GM23338 (cell line): ENCODE measurements around the gene APOM. TPM values are rescaled to one million over a fixed set of nuclear protein-coding genes. Genes with fewer than 3 reads are reported as not detected.

Source experiments
- ATAC-seq: fragments of 200-7000 bp; cut with Tn5 transposase; 3 replicates; pipeline ENCODE4 v1.9.1; 2020
- DNase-seq: peaks from one replicate; pipeline ENCODE4 v3.0.0-alpha.2; 2015; ENCODE audit warnings: low spot score
- H2AFZ ChIP-seq: fragments of 200-600 bp; sonication (generic); 2 replicates; pipeline ENCODE4 v1.8.0; 2016; ENCODE audit warnings: antibody characterized with exemption, mild to moderate bottlenecking, moderate library complexity
- H3F3A ChIP-seq: fragments of 200-600 bp; sonication (generic); replicated peaks from 2 replicates; pipeline ENCODE4 v1.8.0; 2017; ENCODE audit warnings: antibody characterized with exemption, mixed run types, low read depth
- H3K27ac ChIP-seq: fragments of 200-600 bp; sonication (generic); 2 replicates; pipeline ENCODE4 v1.6.1; 2016; ENCODE audit warnings: low read depth
- H3K27me3 ChIP-seq: fragments of 200-600 bp; sonication (generic); 2 replicates; pipeline ENCODE4 v1.8.0; 2016; ENCODE audit warnings: mild to moderate bottlenecking, mixed run types, moderate library complexity; ENCODE audit not compliant: insufficient read depth
- H3K36me3 ChIP-seq: fragments of 200-600 bp; sonication (generic); 2 replicates; pipeline ENCODE4 v1.8.0; 2016; ENCODE audit warnings: mild to moderate bottlenecking; ENCODE audit not compliant: insufficient read depth
- H3K4me1 ChIP-seq: fragments of 200-600 bp; sonication (generic); 2 replicates; pipeline ENCODE4 v1.8.0; 2016; ENCODE audit warnings: mild to moderate bottlenecking, moderate library complexity; ENCODE audit not compliant: insufficient read depth
- H3K4me2 ChIP-seq: fragments of 200-600 bp; sonication (generic); 2 replicates; pipeline ENCODE4 v1.7.1; 2017; ENCODE audit warnings: mixed run types
- H3K4me3 ChIP-seq: fragments of 200-600 bp; sonication (generic); 2 replicates; pipeline ENCODE4 v1.6.1; 2016; ENCODE audit warnings: mixed run types
- H3K79me2 ChIP-seq: fragments of 200-600 bp; sonication (generic); replicated peaks from 2 replicates; pipeline ENCODE4 v1.8.0; 2017; ENCODE audit warnings: mild to moderate bottlenecking; ENCODE audit not compliant: insufficient read depth
- H3K9me2 ChIP-seq: fragments of 200-600 bp; sonication (generic); 2 replicates; pipeline ENCODE4 v1.8.0; 2017; ENCODE audit not compliant: insufficient read depth
- H4K20me1 ChIP-seq: fragments of 200-600 bp; sonication (generic); replicated peaks from 2 replicates; pipeline ENCODE4 v1.8.0; 2017; ENCODE audit warnings: mild to moderate bottlenecking; ENCODE audit not compliant: insufficient read depth
- H3K27ac Mint-ChIP-seq: 2 replicates; pipeline ENCODE4 v1.8.0; 2020; ENCODE audit warnings: inconsistent platforms, mild to moderate bottlenecking, moderate library complexity, mixed read lengths
- H3K27me3 Mint-ChIP-seq: 3 replicates; pipeline ENCODE4 v1.8.0; 2022; ENCODE audit warnings: low read depth, mild to moderate bottlenecking, moderate library complexity, mixed read lengths, inconsistent platforms; ENCODE audit not compliant: insufficient read depth, poor library complexity
- H3K36me3 Mint-ChIP-seq: 3 replicates; pipeline ENCODE4 v1.8.0; 2021; ENCODE audit warnings: low read depth, mild to moderate bottlenecking, inconsistent platforms, moderate library complexity, mixed read lengths
- H3K4me1 Mint-ChIP-seq: 3 replicates; pipeline ENCODE4 v1.8.0; 2020; ENCODE audit warnings: mild to moderate bottlenecking, inconsistent platforms, mixed read lengths
- H3K4me3 Mint-ChIP-seq: 3 replicates; pipeline ENCODE4 v1.8.0; 2021; ENCODE audit warnings: moderate library complexity, mild to moderate bottlenecking, inconsistent platforms, mixed read lengths
- H3K9me3 Mint-ChIP-seq: 3 replicates; pipeline ENCODE4 v1.8.0; 2020; ENCODE audit warnings: moderate library complexity, mild to moderate bottlenecking, inconsistent platforms, mixed read lengths
- CREB1 ChIP-seq: fragments of 250-450 bp; sonication (Bioruptor Pico); IDR thresholded peaks from 2 replicates; pipeline ENCODE4 v1.5.0; 2020; ENCODE audit warnings: low read depth, mild to moderate bottlenecking, moderate library complexity
- CTCF ChIP-seq, 2 experiments: fragments of 200-600 bp in 1 of 2; sonication (generic) in 1 of 2; conservative IDR thresholded peaks; 2 replicates each; pipeline versions ENCODE4 v1.5.1 to v1.6.1; 2016 to 2017; ENCODE audit warnings: antibody characterized with exemption in 2 of 2, low read depth in 2 of 2, mild to moderate bottlenecking in 2 of 2, moderate library complexity in 1 of 2
- EZH2 ChIP-seq: fragments of 200-600 bp; sonication (generic); IDR thresholded peaks from one replicate; pipeline ENCODE4 v1.8.0; 2017; ENCODE audit warnings: antibody characterized with exemption, mild to moderate bottlenecking, low read depth; ENCODE audit not compliant: unreplicated experiment
- EZH2phosphoT487 ChIP-seq: fragments of 200-600 bp; sonication (generic); IDR thresholded peaks from one replicate; pipeline ENCODE4 v1.8.1; 2018; ENCODE audit warnings: antibody characterized with exemption; ENCODE audit not compliant: unreplicated experiment
- POLR2AphosphoS5 ChIP-seq: IDR thresholded peaks from 2 replicates; pipeline ENCODE4 v1.6.1; 2016; ENCODE audit warnings: antibody characterized with exemption, low read depth
- ZNF114 ChIP-seq: fragments of 250-450 bp; sonication (Bioruptor Pico); IDR thresholded peaks from 2 replicates; pipeline ENCODE4 v1.5.0; 2020; ENCODE audit warnings: mild to moderate bottlenecking, moderate library complexity
- polyA plus RNA-seq: library from polyadenylated mRNA; unstranded; fragments of >200 nt; fragmentation: Nextera tagmentation; extraction: Ambion mirVana; gene quantifications from 2 replicates; pipeline ENCODE4 v1.2.1, GENCODE V29; 2016
- total RNA-seq: library from RNA; depleted of rRNA; stranded (reverse); fragments of >200 nt; shearing (Covaris generic); gene quantifications from 2 replicates; pipeline ENCODE4 v1.2.3, GENCODE V29; 2014
- TF ChIP-seq, protein P1 (sequence below): IDR thresholded peaks from 2 replicates; pipeline ENCODE4 v1.6.1; 2016; ENCODE audit warnings: antibody characterized with exemption
- TF ChIP-seq, protein P2 (sequence below): fragments of 250-450 bp; sonication (Bioruptor Pico); IDR thresholded peaks from 2 replicates; pipeline ENCODE4 v1.5.0; 2020; ENCODE audit warnings: mild to moderate bottlenecking, moderate library complexity

APOM gene
- total and polyA plus RNA-seq, 2 experiments from 2014 or later, result 1.2 to 10.7 TPM

DNA sequence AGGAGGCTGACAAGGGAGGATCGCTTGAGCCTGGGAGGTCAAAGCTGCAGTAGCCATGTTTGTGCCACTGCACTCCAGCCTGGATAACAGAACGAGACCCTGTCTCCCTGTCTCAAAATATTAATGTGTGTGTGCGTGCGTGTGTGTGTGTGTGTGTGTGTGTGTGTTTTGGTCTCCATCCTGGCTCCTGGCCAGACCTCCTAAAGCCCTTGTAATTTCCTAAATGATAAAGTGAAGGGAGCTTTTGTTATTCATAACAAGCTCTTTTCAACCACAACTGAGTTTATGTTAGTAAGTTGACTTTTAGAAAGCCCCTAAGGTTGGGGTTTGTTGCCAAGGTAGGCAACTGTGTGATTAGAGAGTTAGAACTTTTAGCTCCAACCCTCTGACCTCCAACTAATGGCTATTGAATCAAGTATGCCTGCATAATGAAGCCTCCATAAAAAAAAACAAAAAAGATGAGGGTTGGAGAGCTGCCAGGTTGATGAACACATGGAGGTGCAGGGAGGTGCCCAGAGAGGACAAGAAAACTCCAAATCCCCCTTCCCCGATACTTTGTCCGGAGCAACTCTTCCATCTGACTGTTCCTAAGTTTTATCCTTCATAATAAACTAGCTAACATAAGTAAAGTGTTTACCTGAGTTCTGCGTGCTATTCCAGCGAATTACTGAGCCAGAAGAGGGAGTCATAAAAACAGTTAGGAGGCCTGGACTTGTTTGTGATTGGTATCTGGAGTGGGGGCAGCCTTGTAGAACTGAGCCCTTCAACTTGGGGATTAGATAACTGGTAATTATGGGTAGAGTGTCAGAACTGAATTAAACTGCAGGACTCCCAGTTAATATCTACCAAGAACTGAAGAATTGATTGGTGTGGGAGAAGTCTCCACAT lies 45.9 kb upstream of the APOM start:
- no peak overlapping the region for H3K4me2 ChIP-seq
- no peaks in the 10 kb centered on the region for H3K36me3 ChIP-seq
- ATAC-seq, result no peak
- no peak overlapping the region for H3K27ac ChIP-seq
- no peaks in the 10 kb centered on the region for H3K27me3 ChIP-seq
- TF ChIP-seq CTCF (conservative IDR thresholded peaks at IDR 0.05; ENCODE audit: low read depth in 2 of 2), result no peak
- H3K36me3 Mint-ChIP-seq, result no peaks in the 10 kb centered on the region
- peaks cover 8% of the 10 kb centered on the region for H3K4me1 ChIP-seq
- H3K27ac Mint-ChIP-seq, result no peak overlapping the region
- no peaks in the 10 kb centered on the region for H3F3A ChIP-seq
- no peaks in the 10 kb centered on the region for H3K9me2 ChIP-seq
- peaks cover 9% of the 10 kb centered on the region for H3K27me3 Mint-ChIP-seq
- peaks cover 11% of the 10 kb centered on the region for H3K4me1 Mint-ChIP-seq
- no peaks in the 10 kb centered on the region for H4K20me1 ChIP-seq
- no peaks in the 10 kb centered on the region for H3K9me3 Mint-ChIP-seq
- no peak overlapping the region for H3K4me3 Mint-ChIP-seq
- no peak overlapping the region for H3K4me3 ChIP-seq
- no peak for DNase-seq
- peak overlapping the region; percentile 13; the same call in 1 of the 2 replicates for H2AFZ ChIP-seq
- H3K79me2 ChIP-seq, result no peaks in the 10 kb centered on the region

GRCh38 chr6:31610968-31611367 lies 44.7 kb upstream of the APOM start:
- peaks cover 23% of the 10 kb centered on the region for H3K4me1 Mint-ChIP-seq
- no peaks in the 10 kb centered on the region for H3K9me3 Mint-ChIP-seq
- Histone ChIP-seq H3K27me3 (no peaks in the 10 kb centered on the region), H3K4me2 (no peak overlapping the region), H3F3A (no peaks in the 10 kb centered on the region), H4K20me1 (no peaks in the 10 kb centered on the region), H3K27ac (no peak overlapping the region), H3K4me3 (no peak overlapping the region), H2AFZ (0 out of 2 replicates have a peak overlapping the region, but pooled peaks have one; percentile 28), H3K79me2 (no peaks in the 10 kb centered on the region), H3K9me2 (no peaks in the 10 kb centered on the region), H3K36me3 (no peaks in the 10 kb centered on the region), H3K4me1 (peaks cover 20% of the 10 kb centered on the region)
- ATAC-seq (no peak), DNase-seq (no peak)
- H3K4me3 Mint-ChIP-seq, result no peak overlapping the region
- H3K27ac Mint-ChIP-seq, result no peak overlapping the region
- no peaks in the 10 kb centered on the region for H3K36me3 Mint-ChIP-seq
- TF ChIP-seq EZH2 (no peak), EZH2phosphoT487 (no peak), CTCF (conservative IDR thresholded peaks at IDR 0.05; ENCODE audit: low read depth in 2 of 2) (no peak), ZNF114 (CRISPR knock-in tag) (no peak), CREB1 (CRISPR knock-in tag) (no peak), POLR2AphosphoS5 (no peak)
- TF ChIP-seq, protein P1, sequence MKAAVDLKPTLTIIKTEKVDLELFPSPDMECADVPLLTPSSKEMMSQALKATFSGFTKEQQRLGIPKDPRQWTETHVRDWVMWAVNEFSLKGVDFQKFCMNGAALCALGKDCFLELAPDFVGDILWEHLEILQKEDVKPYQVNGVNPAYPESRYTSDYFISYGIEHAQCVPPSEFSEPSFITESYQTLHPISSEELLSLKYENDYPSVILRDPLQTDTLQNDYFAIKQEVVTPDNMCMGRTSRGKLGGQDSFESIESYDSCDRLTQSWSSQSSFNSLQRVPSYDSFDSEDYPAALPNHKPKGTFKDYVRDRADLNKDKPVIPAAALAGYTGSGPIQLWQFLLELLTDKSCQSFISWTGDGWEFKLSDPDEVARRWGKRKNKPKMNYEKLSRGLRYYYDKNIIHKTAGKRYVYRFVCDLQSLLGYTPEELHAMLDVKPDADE, result no peak
- TF ChIP-seq, protein P2, sequence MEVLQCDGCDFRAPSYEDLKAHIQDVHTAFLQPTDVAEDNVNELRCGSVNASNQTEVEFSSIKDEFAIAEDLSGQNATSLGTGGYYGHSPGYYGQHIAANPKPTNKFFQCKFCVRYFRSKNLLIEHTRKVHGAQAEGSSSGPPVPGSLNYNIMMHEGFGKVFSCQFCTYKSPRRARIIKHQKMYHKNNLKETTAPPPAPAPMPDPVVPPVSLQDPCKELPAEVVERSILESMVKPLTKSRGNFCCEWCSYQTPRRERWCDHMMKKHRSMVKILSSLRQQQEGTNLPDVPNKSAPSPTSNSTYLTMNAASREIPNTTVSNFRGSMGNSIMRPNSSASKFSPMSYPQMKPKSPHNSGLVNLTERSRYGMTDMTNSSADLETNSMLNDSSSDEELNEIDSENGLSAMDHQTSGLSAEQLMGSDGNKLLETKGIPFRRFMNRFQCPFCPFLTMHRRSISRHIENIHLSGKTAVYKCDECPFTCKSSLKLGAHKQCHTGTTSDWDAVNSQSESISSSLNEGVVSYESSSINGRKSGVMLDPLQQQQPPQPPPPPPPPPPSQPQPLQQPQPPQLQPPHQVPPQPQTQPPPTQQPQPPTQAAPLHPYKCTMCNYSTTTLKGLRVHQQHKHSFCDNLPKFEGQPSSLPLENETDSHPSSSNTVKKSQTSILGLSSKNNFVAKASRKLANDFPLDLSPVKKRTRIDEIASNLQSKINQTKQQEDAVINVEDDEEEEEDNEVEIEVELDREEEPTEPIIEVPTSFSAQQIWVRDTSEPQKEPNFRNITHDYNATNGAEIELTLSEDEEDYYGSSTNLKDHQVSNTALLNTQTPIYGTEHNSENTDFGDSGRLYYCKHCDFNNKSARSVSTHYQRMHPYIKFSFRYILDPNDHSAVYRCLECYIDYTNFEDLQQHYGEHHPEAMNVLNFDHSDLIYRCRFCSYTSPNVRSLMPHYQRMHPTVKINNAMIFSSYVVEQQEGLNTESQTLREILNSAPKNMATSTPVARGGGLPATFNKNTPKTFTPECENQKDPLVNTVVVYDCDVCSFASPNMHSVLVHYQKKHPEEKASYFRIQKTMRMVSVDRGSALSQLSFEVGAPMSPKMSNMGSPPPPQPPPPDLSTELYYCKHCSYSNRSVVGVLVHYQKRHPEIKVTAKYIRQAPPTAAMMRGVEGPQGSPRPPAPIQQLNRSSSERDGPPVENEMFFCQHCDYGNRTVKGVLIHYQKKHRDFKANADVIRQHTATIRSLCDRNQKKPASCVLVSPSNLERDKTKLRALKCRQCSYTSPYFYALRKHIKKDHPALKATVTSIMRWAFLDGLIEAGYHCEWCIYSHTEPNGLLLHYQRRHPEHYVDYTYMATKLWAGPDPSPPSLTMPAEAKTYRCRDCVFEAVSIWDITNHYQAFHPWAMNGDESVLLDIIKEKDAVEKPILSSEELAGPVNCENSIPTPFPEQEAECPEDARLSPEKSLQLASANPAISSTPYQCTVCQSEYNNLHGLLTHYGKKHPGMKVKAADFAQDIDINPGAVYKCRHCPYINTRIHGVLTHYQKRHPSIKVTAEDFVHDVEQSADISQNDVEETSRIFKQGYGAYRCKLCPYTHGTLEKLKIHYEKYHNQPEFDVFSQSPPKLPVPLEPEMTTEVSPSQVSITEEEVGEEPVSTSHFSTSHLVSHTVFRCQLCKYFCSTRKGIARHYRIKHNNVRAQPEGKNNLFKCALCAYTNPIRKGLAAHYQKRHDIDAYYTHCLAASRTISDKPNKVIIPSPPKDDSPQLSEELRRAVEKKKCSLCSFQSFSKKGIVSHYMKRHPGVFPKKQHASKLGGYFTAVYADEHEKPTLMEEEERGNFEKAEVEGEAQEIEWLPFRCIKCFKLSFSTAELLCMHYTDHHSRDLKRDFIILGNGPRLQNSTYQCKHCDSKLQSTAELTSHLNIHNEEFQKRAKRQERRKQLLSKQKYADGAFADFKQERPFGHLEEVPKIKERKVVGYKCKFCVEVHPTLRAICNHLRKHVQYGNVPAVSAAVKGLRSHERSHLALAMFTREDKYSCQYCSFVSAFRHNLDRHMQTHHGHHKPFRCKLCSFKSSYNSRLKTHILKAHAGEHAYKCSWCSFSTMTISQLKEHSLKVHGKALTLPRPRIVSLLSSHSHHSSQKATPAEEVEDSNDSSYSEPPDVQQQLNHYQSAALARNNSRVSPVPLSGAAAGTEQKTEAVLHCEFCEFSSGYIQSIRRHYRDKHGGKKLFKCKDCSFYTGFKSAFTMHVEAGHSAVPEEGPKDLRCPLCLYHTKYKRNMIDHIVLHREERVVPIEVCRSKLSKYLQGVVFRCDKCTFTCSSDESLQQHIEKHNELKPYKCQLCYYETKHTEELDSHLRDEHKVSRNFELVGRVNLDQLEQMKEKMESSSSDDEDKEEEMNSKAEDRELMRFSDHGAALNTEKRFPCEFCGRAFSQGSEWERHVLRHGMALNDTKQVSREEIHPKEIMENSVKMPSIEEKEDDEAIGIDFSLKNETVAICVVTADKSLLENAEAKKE (CRISPR knock-in tag), result no peak
- peaks cover 9% of the 10 kb centered on the region for H3K27me3 Mint-ChIP-seq
